ENCODE data around the gene CDC27.

DNA sequence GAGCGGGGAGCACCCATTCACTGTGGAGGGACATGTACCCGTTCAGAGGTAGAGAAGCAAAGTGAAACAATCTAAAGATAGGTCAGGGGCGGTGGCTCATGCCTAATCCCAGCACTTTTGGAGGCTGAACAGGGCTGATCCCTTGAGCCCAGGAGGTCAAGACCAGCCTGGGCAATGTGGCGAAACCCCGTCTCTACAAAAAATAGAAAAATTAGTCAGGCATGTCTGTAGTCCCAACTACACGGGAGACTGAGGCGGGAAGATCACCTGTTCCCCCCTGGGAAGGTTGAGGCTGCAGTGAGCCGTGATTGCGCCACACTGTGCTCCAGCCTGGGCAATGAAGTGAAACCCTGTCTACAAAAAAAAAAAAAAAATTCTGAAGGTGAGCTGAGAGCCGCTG is 41.8 kb upstream of the CDC27 start:
- TF ChIP-seq, protein P1, sequence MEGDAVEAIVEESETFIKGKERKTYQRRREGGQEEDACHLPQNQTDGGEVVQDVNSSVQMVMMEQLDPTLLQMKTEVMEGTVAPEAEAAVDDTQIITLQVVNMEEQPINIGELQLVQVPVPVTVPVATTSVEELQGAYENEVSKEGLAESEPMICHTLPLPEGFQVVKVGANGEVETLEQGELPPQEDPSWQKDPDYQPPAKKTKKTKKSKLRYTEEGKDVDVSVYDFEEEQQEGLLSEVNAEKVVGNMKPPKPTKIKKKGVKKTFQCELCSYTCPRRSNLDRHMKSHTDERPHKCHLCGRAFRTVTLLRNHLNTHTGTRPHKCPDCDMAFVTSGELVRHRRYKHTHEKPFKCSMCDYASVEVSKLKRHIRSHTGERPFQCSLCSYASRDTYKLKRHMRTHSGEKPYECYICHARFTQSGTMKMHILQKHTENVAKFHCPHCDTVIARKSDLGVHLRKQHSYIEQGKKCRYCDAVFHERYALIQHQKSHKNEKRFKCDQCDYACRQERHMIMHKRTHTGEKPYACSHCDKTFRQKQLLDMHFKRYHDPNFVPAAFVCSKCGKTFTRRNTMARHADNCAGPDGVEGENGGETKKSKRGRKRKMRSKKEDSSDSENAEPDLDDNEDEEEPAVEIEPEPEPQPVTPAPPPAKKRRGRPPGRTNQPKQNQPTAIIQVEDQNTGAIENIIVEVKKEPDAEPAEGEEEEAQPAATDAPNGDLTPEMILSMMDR (IDR thresholded peaks at IDR 0.05; ENCODE audit: poor library complexity) = no peak
- TF ChIP-seq EZH2 (IDR thresholded peaks at IDR 0.05; ENCODE audit: borderline replicate concordance) (no peak), EZH2phosphoT487 (IDR thresholded peaks at IDR 0.05; ENCODE audit: low read depth, severe bottlenecking, unreplicated experiment) (no peak)
